CD4-positive, alpha-beta T cell treated with Interleukin-10 for 1 hour (primary cell): ENCODE results near the gene ZZZ3.
"Not testable (repeated sequence)": the region's sequence is repeated elsewhere in the genome, so short reads cannot be mapped to it uniquely, and the experiment has no call there.

ENCODE experiments used
- DNase-seq: peaks from one replicate; pipeline ENCODE4 v3.0.0-alpha.2; 2020

The ZZZ3 gene

GRCh38 chr1:77668924-77669449 lies 13.5 kb downstream of the ZZZ3 start:
- DNase-seq = no peak

GRCh38 chr1:77664939-77665516 lies 17.4 kb downstream of the ZZZ3 start:
- no peak for DNase-seq

- no peak for DNase-seq
These were observed 20.8 kb downstream of the ZZZ3 start for GRCh38 chr1:77661696-77662095.

- DNase-seq = no peak
These were observed 22.4 kb downstream of the ZZZ3 start for GRCh38 chr1:77659879-77660593.

- no peak for DNase-seq
These were observed 24.2 kb downstream of the ZZZ3 start for GRCh38 chr1:77658271-77658670.

GRCh38 chr1:77655431-77655974 lies 27.0 kb downstream of the ZZZ3 start:
- DNase-seq = no peak

- DNase-seq = no peak
These were observed 29.4 kb downstream of the ZZZ3 start for GRCh38 chr1:77652970-77653516.

GRCh38 chr1:77652268-77652667 lies 30.2 kb downstream of the ZZZ3 start:
- no peak for DNase-seq

- no peak for DNase-seq
These were observed 33.3 kb downstream of the ZZZ3 start for GRCh38 chr1:77649127-77649526.

GRCh38 chr1:77646224-77646623 lies 36.2 kb downstream of the ZZZ3 start:
- DNase-seq = not testable (repeated sequence)

- no peak for DNase-seq
These were observed 39.0 kb downstream of the ZZZ3 start for GRCh38 chr1:77643456-77643855.

- DNase-seq = no peak
These were observed 39.5 kb downstream of the ZZZ3 start for GRCh38 chr1:77642941-77643340.

- DNase-seq = no peak
These were observed 40.3 kb downstream of the ZZZ3 start for GRCh38 chr1:77642196-77642595.

GRCh38 chr1:77639557-77640069 lies 42.8 kb downstream of the ZZZ3 start:
- no peak for DNase-seq

GRCh38 chr1:77639056-77639455 lies 43.4 kb downstream of the ZZZ3 start:
- DNase-seq = no peak

GRCh38 chr1:77636864-77637263 lies 45.6 kb downstream of the ZZZ3 start:
- no peak for DNase-seq
